NT2/D1 (cell line): ENCODE data around the gene CALD1.

Experiments used
- SUZ12 ChIP-seq: IDR thresholded peaks from 2 replicates; pipeline ENCODE4 v1.6.1; 2011; ENCODE audit not compliant: insufficient read length, insufficient read depth; ENCODE audit errors: extremely low read depth
- YY1 ChIP-seq: IDR thresholded peaks from 2 replicates; pipeline ENCODE4 v1.6.1; 2011; ENCODE audit not compliant: insufficient read length, insufficient read depth
- ZNF274 ChIP-seq: IDR thresholded peaks from 2 replicates; pipeline ENCODE4 v1.6.1; 2011; ENCODE audit warnings: mild to moderate bottlenecking, low read depth, low read length

GRCh38 chr7:134966691-134967090, 187.3 kb downstream of the CALD1 start:
- no peak for TF ChIP-seq ZNF274
- TF ChIP-seq YY1: no peak
- TF ChIP-seq SUZ12: no peak
